Glutamatergic neuron (in vitro differentiated cells): ENCODE measurements around the gene IMMP2L. TPM values are rescaled to one million over a fixed set of nuclear protein-coding genes. Genes with fewer than 3 reads are reported as not detected.

Experiments used
- DNase-seq: peaks from one replicate; pipeline ENCODE4 v3.0.0; 2022
- H3K27ac Mint-ChIP-seq: one replicate; pipeline ENCODE4 v1.8.0; 2020; ENCODE audit warnings: mild to moderate bottlenecking, mixed read lengths, inconsistent platforms; ENCODE audit not compliant: unreplicated experiment
- H3K27me3 Mint-ChIP-seq: one replicate; pipeline ENCODE4 v1.8.0; 2020; ENCODE audit warnings: mild to moderate bottlenecking, moderate library complexity, mixed read lengths, inconsistent platforms; ENCODE audit not compliant: unreplicated experiment
- H3K36me3 Mint-ChIP-seq: one replicate; pipeline ENCODE4 v1.8.0; 2020; ENCODE audit warnings: mild to moderate bottlenecking, mixed read lengths, inconsistent platforms; ENCODE audit not compliant: unreplicated experiment
- H3K4me1 Mint-ChIP-seq: one replicate; pipeline ENCODE4 v1.8.0; 2020; ENCODE audit warnings: mild to moderate bottlenecking, low read depth, mixed read lengths, inconsistent platforms; ENCODE audit not compliant: unreplicated experiment
- H3K4me3 Mint-ChIP-seq: one replicate; pipeline ENCODE4 v1.8.0; 2020; ENCODE audit warnings: mild to moderate bottlenecking, mixed read lengths, inconsistent platforms; ENCODE audit not compliant: unreplicated experiment
- H3K9me3 Mint-ChIP-seq: one replicate; pipeline ENCODE4 v1.8.0; 2020; ENCODE audit warnings: mild to moderate bottlenecking, moderate library complexity, mixed read lengths, inconsistent platforms; ENCODE audit not compliant: unreplicated experiment
- CTCF ChIP-seq: fragments of 200-600 bp; sonication (generic); IDR thresholded peaks from one replicate; pipeline ENCODE4 v1.5.0; 2021; ENCODE audit not compliant: partially characterized antibody, unreplicated experiment
- total RNA-seq: library from RNA; stranded (reverse); fragmentation: NEBNext Ultra II Directional; extraction: Animal tissue kit (Norgen Biotek cat#: 25700); gene quantifications from one replicate; pipeline ENCODE4 v1.2.1, GENCODE V29; 2021; ENCODE audit not compliant: unreplicated experiment

Gene IMMP2L
- total RNA-seq, 1 donor from 2014 or later: 9.6 TPM

- H3K9me3 Mint-ChIP-seq: no peaks in the 10 kb centered on the region
- no peak for DNase-seq
- H3K36me3 Mint-ChIP-seq: no peaks in the 10 kb centered on the region
- no peak overlapping the region for H3K27ac Mint-ChIP-seq
- no peak for TF ChIP-seq CTCF
- no peaks in the 10 kb centered on the region for H3K4me1 Mint-ChIP-seq
- no peaks in the 10 kb centered on the region for H3K27me3 Mint-ChIP-seq
- H3K4me3 Mint-ChIP-seq: no peak overlapping the region
These were observed 863.7 kb downstream of the IMMP2L start for GRCh38 chr7:110698576-110698975.

GRCh38 chr7:110693344-110693743, 868.9 kb downstream of the IMMP2L start:
- Mint-ChIP-seq H3K36me3 (no peaks in the 10 kb centered on the region), H3K27ac (no peak overlapping the region), H3K4me3 (no peak overlapping the region), H3K4me1 (no peaks in the 10 kb centered on the region), H3K27me3 (no peaks in the 10 kb centered on the region), H3K9me3 (no peaks in the 10 kb centered on the region)
- DNase-seq: no peak
- no peak for TF ChIP-seq CTCF

DNA sequence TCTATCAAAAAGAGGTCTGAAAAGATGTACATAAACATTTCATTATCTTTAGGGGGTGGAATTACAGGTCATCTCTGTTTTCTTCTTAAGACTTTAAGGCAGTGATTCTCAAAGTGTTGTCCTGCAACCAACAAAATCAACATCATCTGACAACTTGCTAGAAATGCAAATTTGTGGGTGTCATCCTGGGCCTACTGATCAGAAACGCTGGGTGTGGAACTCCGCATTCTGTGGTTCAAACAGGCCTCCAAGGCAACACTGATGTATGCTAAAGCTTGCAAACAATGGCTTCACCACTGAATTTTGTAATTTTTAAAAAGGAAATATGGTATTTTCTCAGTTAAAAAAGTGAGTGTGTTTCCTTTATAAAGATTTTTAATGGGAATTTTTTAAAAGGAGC, 873.4 kb downstream of the IMMP2L start:
- TF ChIP-seq CTCF: no peak
- Mint-ChIP-seq H3K27me3 (no peaks in the 10 kb centered on the region), H3K27ac (no peak overlapping the region), H3K9me3 (no peaks in the 10 kb centered on the region), H3K4me1 (no peaks in the 10 kb centered on the region), H3K4me3 (no peak overlapping the region), H3K36me3 (no peaks in the 10 kb centered on the region)
- no peak for DNase-seq

- no peak for TF ChIP-seq CTCF
- no peaks in the 10 kb centered on the region for H3K36me3 Mint-ChIP-seq
- H3K4me3 Mint-ChIP-seq: no peak overlapping the region
- no peaks in the 10 kb centered on the region for H3K4me1 Mint-ChIP-seq
- H3K27ac Mint-ChIP-seq: no peak overlapping the region
- no peaks in the 10 kb centered on the region for H3K9me3 Mint-ChIP-seq
- no peak for DNase-seq
- H3K27me3 Mint-ChIP-seq: no peaks in the 10 kb centered on the region
These were observed 876.4 kb downstream of the IMMP2L start for GRCh38 chr7:110685899-110686298.

DNA sequence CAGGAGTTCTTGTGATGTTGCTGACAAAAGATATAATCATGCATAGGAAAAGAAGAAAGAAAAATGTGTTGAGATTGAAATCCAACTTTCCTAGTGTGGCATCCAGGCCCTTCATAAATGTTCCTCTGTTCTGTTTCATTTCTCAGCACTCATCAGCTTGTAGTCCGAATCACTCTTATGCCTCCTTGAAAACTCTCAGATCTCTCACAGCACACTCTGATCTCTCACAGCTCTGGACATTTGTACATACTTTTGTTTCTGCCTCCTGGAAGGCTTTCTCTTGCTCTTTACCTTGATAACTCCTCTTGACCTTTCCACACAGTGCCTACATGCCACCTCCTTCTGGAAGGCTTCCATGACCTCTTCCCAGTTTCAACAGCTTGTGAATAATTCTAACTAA, 880.4 kb downstream of the IMMP2L start:
- Mint-ChIP-seq H3K9me3 (no peaks in the 10 kb centered on the region), H3K4me1 (no peaks in the 10 kb centered on the region), H3K27ac (no peak overlapping the region), H3K27me3 (no peaks in the 10 kb centered on the region), H3K4me3 (no peak overlapping the region), H3K36me3 (no peaks in the 10 kb centered on the region)
- TF ChIP-seq CTCF: no peak
- no peak for DNase-seq
